NOMO-1 (cell line): Measurements from ENCODE around the gene TMEM174.

Experiments
- DNase-seq, 2 experiments: peaks; one replicate each; lab custom pipeline; 2025; ENCODE audit not compliant: unreplicated experiment in 2 of 2; lab: John Stamatoyannopoulos, UW

The TMEM174 gene

DNA sequence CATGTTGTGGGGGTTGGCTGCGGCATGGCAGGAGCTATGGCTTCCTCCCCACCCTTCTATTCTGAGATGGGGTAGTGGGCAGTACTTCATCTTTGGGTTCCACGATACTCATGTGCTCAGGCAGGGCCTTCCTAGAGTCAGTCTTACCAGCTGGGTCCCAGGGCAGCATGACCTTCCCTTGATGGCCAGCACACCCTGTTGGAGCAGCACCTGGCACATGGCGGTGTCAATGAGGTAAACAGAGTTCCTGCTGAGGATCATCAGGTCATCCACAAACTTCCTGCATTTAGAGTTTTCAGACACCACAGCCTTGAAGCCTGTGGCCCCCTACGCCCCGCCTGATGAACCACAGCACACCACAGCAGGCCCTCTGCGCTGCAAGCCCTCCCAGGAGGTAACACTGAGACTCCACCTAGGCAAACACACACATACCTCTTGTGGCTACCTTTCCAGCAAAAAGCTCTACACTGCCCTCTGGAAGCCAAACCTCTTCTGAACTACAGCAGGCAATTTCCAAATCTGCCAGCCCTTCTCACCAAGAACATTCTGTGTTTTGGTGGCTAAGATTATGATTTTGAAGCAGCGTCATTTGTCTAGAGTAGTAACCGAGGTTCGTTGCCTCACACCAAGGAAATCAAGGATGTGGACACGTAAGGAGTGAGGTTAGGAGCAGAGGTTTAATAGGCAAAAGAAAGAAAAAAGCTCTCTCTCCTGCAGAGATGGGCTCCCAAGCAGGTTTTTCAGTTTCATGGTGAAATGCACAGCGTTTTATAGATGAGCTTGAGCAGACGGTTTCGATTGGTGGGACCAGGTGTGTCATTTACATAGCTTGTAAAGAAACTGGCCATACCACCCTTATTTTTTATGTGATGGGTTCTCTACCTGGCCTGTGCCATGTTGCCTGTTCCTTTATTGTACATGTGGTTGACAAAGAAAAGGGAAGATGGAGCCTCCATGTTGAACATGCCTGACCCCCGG is 20.3 kb upstream of the TMEM174 start:
- DNase-seq: no peak

DNA sequence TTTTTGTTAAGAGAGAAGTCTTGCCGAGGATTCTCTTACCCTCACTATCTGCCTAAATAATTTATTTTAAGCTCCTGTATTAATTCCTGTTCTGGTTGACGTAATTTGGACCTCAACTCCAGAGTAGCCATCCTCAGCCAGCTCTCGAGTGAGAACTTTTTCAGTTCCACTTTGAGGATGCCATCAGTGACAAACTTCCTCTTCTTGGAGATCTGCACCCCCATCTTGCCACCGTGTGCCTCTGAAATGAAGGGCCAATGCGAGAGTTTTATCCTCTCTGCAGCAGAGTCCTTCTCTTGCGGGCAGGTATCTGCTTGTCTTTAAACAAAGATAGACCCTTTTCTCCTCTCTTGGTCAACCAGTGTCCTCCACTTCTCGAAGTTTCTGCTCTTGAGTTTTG is 19.5 kb upstream of the TMEM174 start:
- DNase-seq: peak in 1 of 2 experiments; percentile 36

DNA sequence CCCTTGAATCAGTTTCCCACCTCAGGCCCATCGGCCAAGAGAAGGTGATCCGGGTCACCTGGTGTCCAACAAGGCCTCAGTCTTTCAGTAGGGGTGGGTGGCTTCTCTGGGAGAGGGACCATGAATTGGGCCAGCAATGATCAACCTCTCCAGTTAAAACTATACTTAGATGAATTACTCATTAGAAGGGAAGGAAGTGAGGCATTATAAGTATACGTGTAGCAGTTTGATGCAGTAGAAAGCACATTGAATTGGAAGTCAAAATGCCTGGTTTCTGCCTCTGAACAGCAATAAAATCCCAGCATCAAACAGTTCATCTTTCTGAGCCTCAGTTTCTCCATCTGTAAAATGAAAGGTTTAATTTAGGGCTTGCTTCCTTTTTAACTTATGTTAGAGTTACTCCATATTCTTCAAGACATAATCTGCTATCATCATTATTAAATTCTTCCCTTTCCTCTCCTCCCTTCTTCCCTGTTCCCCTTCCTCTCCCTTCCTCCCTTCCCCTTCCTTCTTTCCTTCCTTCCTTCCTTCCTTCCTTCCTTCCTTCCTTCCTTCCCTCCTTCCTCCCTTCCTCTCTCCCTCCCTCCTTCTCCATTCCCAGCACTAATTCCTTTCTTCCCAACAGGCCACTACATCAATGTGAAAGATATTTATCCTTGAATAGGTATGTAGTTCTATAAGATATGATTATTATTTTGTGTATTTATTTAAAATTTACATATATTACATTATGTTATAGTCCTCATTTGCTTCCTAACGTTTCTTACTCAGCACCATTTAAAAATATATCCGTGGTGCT is 18.6 kb upstream of the TMEM174 start:
- DNase-seq: no peak

DNA sequence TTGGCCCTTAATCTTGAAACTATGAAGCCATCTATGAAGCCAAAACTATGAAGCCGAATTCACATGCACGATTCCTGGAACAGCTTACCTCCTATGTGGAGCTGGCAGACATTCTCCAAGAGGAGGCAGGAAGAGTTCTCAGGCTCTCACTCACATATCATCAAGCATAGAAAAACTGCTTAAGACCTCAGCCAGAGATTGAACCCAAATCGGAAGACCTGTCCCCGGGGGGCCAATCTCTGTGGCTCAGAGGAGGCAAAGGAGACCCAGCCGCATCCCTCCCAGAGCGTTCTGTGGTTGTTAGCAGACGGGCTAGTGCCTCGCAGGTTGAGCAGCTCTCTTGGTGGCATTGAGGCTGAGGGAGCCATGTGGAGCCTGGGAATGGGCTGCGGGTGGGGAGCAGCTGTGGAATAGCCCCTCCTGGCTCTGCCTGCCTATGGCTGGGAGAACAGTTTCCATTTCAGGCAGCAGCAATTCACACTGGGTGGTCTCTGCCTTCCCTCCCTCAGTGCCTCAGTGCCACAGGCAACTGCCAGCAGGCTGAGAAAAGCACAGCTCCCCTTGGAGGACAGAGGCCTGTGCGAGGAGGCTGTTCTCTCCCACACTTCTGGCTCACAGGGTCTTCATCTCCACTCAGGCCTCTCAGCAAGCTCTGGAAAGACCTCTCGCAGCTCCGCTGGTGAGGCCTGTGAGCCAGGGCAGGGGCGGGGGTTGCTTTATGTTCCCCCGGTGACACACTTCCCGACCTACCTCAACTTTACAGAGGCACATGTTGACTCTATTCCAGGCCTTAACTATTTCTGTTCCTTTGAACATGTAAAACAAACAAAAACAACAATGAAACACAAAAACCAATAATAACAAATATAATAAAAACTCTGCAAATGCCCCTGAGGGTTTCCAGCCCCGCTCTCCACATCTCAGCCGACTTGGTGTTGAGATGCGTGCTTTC is 17.4 kb upstream of the TMEM174 start:
- no peak for DNase-seq

DNA sequence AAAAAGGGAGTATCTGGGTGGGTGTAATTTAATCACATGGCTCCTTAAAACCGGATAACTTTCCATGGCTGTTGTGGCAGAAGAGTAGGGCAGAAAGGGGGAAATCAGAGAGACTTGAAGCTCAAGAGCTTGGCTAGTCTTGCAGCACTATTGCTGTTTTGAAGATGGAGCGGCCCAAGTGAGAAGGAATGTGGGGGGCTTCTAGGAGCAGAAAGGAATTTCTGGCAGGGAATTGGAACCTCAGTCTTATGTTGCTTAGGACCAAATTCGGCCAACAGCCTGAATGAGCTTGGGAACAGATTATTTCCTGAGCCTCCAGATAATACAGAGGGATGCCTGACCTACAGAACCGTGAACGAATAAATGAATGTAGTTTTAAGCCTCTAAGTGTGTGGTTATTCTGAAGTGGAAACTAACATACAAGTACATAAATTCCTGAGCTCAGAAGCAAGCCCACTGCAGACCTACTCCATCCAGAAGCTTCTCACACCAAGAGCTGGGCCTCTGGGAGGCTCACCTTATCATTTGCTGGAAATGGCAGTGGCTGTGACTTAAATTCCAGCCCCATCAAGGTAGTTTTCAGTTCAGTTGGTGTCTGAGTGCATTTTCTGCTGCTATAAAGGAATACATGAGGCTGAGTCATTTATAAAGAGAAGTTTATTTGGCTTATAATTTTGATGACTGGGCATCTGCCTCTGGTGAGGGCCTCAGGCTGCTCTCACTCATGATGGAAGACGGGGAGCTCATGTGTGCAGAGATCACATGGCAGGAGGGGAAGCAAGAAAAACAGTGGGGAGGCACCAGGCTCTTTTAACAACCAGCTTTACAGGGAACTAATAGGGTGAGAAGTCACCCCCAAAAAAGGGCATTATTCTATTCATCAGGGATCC is 15.3 kb upstream of the TMEM174 start:
- DNase-seq: no peak

DNA sequence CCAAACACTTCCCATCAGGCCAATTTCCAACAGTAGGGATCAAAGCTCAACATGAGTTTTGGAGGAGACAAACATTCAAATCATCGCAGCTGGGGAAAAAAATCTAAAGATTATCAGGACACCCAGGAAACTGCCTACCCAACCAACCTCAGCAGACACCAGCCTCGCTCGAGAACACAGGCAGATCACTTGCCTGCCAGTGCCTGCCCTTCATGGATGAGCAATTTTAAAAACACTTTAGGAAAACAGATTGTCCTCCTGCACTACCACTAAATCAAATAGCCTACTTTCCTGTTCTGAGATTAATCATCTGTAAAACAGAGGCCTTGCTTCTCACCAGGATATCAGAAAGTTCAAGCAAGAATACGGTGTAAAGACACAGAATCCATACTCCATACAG is 14.7 kb upstream of the TMEM174 start:
- DNase-seq: no peak

DNA sequence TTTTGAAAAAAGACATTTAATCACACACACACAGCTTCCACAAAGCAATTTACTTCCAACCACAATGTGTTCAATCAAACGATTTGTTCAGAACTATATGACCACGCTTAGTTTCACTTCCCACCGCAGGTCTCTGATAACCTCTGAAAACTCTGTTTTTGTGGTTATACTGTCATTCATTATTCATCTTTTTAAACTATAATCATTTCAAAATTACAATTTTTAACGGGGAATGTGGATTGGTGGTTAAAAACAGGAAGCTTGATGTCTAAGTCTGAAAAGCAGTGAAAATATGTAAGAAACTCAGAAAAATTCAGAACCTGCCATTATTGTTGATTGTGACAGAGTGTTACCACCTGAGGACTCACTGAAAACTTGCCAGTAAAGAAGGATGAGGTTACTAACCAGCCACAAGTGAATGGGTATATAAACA is 12.7 kb upstream of the TMEM174 start:
- peak; percentile 85 to 98 for DNase-seq

DNA sequence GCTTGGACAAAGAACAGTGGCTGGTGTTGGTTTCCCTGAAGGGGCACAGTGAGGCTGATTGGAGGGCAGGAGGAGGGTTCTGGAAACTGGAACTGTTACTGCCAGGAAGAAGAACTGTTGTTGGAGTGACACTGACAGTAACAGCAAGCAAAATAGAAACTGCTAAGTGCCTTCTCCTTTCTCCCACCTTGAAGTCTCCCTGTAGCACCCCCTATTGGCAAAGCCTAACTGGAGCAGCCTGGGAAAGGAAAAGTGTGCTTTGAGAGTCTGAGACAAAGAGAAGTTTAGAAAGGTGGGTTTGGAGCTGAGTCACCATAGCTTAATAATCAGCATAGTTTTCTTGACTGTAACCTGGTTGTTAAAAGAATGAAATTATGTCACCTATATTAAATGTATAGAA is 2.5 kb upstream of the TMEM174 start:
- DNase-seq: peak; percentile 22 to 35

DNA sequence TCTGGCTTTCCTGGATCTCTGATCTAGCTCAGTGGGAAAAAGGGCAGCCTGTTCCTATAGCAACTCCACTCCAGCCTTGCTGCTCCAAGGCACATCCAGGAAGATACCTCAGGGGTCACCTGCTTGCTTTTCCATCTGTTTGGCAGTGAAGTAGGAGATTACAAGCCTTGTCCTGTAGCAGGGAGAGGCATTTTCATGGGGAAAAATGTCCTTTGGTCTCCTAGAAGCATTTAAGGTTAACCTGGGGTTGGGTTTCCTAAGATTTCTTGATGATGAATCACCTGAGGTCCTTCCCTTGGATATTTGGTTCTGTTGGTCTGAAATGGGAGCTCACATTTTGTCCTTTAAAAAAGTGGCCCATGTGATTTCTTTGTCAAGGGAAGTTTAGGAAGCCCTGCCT is 1.5 kb upstream of the TMEM174 start:
- DNase-seq: no peak

DNA sequence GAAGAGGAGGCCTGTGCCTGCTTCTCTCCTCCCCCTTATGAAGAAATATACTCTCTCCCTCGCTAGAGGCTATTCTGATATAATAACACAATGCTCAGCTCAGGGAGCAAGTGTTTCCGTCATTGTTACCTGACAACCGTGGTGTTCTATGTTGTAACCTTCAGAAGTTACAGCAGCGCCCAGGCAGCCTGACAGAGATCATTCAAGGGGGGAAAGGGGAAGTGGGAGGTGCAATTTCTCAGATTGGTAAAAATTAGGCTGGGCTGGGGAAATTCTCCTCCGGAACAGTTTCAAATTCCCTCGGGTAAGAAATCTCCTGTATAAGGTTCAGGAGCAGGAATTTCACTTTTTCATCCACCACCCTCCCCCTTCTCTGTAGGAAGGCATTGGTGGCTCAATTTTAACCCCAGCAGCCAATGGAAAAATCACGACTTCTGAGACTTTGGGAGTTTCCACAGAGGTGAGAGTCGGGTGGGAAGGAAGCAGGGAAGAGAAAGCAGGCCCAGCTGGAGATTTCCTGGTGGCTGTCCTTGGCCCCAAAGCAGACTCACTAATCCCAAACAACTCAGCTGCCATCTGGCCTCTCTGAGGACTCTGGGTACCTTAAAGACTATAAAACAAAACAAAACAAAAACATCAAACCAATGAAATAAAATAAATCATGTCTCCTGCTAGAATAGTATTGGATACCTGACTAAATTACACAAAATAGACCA is 1.3 kb downstream of the TMEM174 start:
- DNase-seq: peak; percentile 9 to 31

DNA sequence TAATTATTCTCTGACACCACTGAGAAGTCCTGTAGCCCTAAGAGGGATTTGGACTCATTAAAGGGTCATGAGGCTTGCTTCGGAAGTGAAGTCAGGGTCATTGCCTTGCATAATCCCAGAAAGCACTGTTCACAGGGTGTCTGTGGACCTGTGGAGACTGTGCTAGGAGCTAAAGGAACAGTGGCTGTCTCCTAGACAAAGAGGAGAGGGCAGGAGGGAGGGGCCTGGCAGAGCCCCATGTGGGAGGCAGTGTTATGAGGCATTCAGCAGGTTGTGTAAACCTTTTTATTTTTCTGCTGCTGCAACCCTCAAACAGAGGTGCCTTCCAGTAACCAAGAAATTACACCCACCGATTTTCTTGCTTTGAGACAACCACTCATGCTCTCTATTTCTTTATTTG is 3.3 kb downstream of the TMEM174 start:
- no peak for DNase-seq

DNA sequence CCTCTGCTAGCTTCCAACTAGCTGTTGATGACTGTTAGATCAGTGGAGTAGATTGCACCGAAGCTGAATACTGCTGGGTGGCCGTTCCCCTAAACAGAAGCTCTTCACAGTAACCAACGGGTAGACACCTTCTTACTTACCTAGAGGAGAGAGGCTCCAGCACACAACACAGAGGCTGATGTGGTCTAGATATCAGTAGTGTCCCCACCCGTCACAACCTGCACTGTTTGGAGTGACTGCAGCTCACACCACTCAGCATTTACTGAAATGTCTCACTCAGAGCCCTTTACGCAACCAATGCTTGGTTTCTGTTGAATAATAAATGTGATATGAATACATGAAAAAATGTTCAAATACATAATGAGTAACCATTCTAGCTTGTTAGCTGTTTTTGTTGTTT is 5.3 kb downstream of the TMEM174 start:
- DNase-seq: no peak

DNA sequence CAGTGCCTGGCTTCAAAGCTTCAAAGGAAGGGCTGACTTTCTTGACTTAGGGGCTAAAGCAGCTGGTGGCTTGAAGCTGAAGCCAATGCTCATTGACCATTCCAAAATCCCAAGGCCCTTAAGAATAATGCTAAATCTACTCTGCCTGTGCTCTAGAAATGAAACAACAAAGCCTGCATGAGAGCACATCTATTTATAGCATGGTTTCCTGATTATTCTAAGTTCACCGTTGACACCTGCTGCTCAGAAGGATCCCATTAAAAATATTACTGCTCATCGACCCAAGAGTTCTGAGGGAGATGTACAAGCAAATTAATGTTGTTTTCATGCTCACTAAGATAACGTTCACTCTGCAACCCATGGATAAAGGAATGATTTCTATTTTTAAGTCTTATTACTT is 6.7 kb downstream of the TMEM174 start:
- no peak for DNase-seq

DNA sequence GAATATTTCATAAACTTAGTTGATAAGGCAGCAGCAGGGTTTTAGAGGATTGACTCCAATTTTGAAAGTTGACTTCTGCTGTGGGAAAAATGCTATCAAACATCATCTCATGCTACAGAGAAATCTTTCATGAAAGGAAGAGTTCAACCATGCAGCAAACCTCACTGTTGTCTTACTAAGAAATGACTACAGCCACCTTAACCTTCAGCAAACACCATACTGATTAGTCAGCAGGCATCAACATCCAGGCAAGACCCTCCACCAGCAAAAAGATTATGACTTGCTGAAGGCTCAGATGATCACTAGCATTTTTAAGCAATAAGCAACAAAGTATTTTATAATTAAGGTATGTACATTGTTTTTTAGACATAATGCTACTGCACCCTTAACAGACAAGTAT is 7.6 kb downstream of the TMEM174 start:
- DNase-seq: no peak

DNA sequence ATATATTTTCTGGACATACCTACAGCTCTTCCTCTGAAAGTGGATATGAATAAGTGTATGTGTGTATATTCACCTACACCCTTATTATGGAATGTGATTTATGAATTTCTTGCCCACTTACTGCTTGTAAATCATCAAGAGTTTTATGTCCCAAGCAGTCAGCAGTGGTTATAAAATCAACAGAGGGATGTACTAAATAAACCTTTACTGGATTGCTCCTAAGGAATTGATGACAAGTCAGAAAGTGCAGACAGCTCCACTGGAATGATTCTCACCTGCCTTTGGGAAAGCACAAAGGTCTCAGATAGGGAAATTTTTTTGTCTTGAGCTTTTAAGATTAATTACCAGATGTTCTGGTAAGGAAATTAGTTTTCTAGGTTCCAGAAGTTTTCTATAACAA is 9.3 kb downstream of the TMEM174 start:
- no peak for DNase-seq

DNA sequence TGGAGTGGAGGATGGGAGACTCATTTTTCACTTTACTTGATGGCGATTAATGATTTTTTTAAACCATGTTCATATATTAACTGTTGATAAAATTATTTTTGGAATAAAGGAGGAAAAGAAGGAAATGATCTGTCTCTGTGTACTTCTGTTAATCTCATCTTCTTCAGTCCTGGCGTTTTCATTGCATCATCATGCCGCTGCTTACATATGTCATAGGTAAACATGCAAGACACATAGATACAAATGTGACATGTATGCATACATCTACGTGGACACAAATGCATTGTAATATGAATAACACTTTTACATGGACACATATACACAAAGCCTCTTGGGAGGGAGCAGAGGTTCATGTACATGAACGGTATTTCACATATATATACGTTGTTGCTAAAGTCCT is 10.0 kb downstream of the TMEM174 start:
- no peak for DNase-seq

DNA sequence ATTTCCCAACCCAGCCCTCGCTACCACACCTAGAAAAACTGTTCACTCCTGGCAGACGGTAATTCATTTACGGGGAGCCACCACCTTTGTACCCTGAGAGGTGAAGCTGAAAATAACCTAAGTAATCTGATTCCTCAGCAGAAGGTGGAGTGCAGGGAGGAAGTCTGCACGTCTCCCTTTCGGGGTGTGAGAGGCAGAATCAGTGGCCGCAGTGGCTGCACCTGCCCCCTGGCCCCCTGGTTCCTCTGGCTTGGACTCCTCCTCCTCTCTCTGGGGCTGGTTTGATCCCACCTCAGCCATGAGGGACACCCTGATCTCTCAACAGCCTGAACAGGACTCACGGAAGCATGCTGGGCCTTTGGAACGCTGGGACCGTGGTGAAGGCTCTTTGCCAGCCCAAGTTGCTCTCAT is 10.5 kb downstream of the TMEM174 start:
- DNase-seq: no peak

DNA sequence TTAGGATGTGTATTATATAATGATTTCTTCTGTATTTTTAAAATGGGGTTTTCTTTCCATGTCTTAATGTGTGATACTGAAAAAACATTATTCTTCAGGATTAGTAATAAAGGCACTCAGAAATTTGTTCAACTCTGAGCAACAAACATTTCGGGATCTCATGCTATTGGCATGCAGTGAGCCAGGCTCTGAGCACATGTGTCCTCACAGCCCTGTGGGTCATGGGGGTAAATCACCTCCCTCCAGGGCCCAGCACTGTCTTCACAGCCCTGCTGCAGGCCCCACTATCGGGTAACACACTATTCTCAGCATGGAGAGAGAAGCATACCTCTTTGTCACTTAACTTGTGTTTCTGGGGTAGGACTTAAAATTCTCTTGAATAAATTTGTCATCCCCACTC is 14.0 kb downstream of the TMEM174 start:
- DNase-seq: no peak
